Naive thymus-derived CD4-positive, alpha-beta T cell (primary cell): ENCODE results near the gene TSHZ3. TPM values are rescaled to one million over a fixed set of nuclear protein-coding genes. Genes with fewer than 3 reads are reported as not detected.

Source experiments
- ATAC-seq: fragments of 150-1000 bp; cut with Tn5 transposase; 2 replicates; pipeline ENCODE4 v1.10.0; 2021; ENCODE audit warnings: mild to moderate bottlenecking, moderate library complexity
- CTCF ChIA-PET: fragments of 350-600 bp; sonication (Branson Sonifier 250); formaldehyde crosslinking; loops from one replicate; lab custom pipeline; 2021; ENCODE audit warnings: antibody characterized with exemption; lab: Charles Lee
- POLR2A ChIA-PET: fragments of 350-600 bp; sonication (Branson Sonifier 250); formaldehyde crosslinking; loops from one replicate; lab custom pipeline; 2021; ENCODE audit warnings: antibody characterized with exemption, inconsistent platforms; lab: Charles Lee
- DNase-seq, 9 donors: peaks; one replicate each; pipeline versions ENCODE4 v3.0.0 to v3.0.0-alpha.2; 2020 to 2022; ENCODE audit warnings: mixed read lengths in 1 of 9
- H3K27ac ChIP-seq: one replicate; pipeline ENCODE4 v1.7.0; 2013; ENCODE audit warnings: mild to moderate bottlenecking, low read depth, low read length, moderate library complexity
- H3K27me3 ChIP-seq, 2 donors: one replicate each; pipeline ENCODE4 v1.7.0; 2013; ENCODE audit warnings: low read length in 2 of 2, mild to moderate bottlenecking in 2 of 2, moderate library complexity in 2 of 2; ENCODE audit not compliant: control insufficient read depth in 2 of 2, insufficient read depth in 2 of 2
- H3K36me3 ChIP-seq, 3 experiments: 1 replicate in 2 of 3; 2 replicates in 1 of 3; pipeline ENCODE4 v1.7.0; 2013; ENCODE audit warnings: low read length in 3 of 3, mild to moderate bottlenecking in 3 of 3, moderate library complexity in 1 of 3; ENCODE audit not compliant: insufficient read depth in 3 of 3, control insufficient read depth in 2 of 3
- H3K4me1 ChIP-seq, 2 donors: one replicate each; pipeline ENCODE4 v1.7.0; 2013; ENCODE audit warnings: low read length in 2 of 2, mild to moderate bottlenecking in 2 of 2, moderate library complexity in 1 of 2; ENCODE audit not compliant: control insufficient read depth in 2 of 2, insufficient read depth in 2 of 2
- H3K4me3 ChIP-seq: 2 replicates; pipeline ENCODE4 v1.7.0; 2013; ENCODE audit warnings: mild to moderate bottlenecking, low read length
- H3K9me3 ChIP-seq, 3 experiments: 1 replicate in 2 of 3; 2 replicates in 1 of 3; pipeline ENCODE4 v1.7.0; 2013; ENCODE audit warnings: low read length in 3 of 3; ENCODE audit not compliant: control insufficient read depth in 2 of 3
- H3K27ac Mint-ChIP-seq, 9 donors: one replicate each; pipeline ENCODE4 v1.8.0; 2020 to 2022; ENCODE audit warnings: mixed read lengths in 9 of 9, mild to moderate bottlenecking in 8 of 9, moderate library complexity in 5 of 9, inconsistent platforms in 2 of 9
- H3K27me3 Mint-ChIP-seq, 5 donors: one replicate each; pipeline ENCODE4 v1.8.0; 2021 to 2022; ENCODE audit warnings: mixed read lengths in 5 of 5, mild to moderate bottlenecking in 1 of 5
- H3K36me3 Mint-ChIP-seq, 5 donors: one replicate each; pipeline ENCODE4 v1.8.0; 2020 to 2022; ENCODE audit warnings: mixed read lengths in 5 of 5, mild to moderate bottlenecking in 3 of 5, inconsistent platforms in 1 of 5
- H3K4me1 Mint-ChIP-seq, 7 donors: one replicate each; pipeline ENCODE4 v1.8.0; 2020 to 2022; ENCODE audit warnings: mixed read lengths in 7 of 7, mild to moderate bottlenecking in 3 of 7, inconsistent platforms in 1 of 7
- H3K4me3 Mint-ChIP-seq, 10 donors: one replicate each; pipeline ENCODE4 v1.8.0; 2020 to 2022; ENCODE audit warnings: mild to moderate bottlenecking in 10 of 10, mixed read lengths in 10 of 10, moderate library complexity in 6 of 10, inconsistent platforms in 2 of 10
- H3K9me3 Mint-ChIP-seq, 11 donors: one replicate each; pipeline ENCODE4 v1.8.0; 2020 to 2022; ENCODE audit warnings: mixed read lengths in 11 of 11, mild to moderate bottlenecking in 4 of 11, inconsistent platforms in 1 of 11, moderate library complexity in 1 of 11
- intact Hi-C, 2 donors: fragments of 100-400 bp; cut with micrococcal nuclease; formaldehyde crosslinking; loops; one replicate each; pipeline ENCODE4 v1.15.1; 2023
- polyA plus RNA-seq, 2 donors: library from polyadenylated mRNA; unstranded; fragments of 300-500 nt; fragmentation: Illumina TruSeq; gene quantifications; one replicate each; pipeline ENCODE4 v1.2.3, GENCODE V29; 2021
- total RNA-seq, 6 experiments: library from RNA in 5 of 6; stranded (reverse) in 5 of 6; gene quantifications; 1 replicate in 5 of 6; 2 replicates in 1 of 6; pipeline ENCODE4 v1.2.3 and lab custom pipeline; 2021 to 2026

Gene TSHZ3
- total and polyA plus RNA-seq, 7 experiments from 2014 or later: 0.08 to 6.0 (median 0.20) TPM; not detected in 1

GRCh38 chr19:31272583-31273106 is 76.6 kb downstream of the TSHZ3 start:
- DNase-seq: no peak
- ChIA-PET POLR2A (no interaction called here), CTCF (no interaction called here)
- peak overlapping the region in 2 of 9 donors; percentile 3 to 72 for H3K27ac Mint-ChIP-seq
- H3K9me3 ChIP-seq: no peaks in the 10 kb centered on the region
- no peak overlapping the region for H3K27ac ChIP-seq
- H3K27me3 ChIP-seq: no peaks in the 10 kb centered on the region
- no peak for ATAC-seq
- H3K36me3 Mint-ChIP-seq: no peaks in the 10 kb centered on the region
- peaks cover 0 to 6% (median 0%) of the 10 kb centered on the region in 7 donors for H3K4me1 Mint-ChIP-seq
- no peaks in the 10 kb centered on the region for H3K36me3 ChIP-seq
- no peaks in the 10 kb centered on the region for H3K27me3 Mint-ChIP-seq
- intact Hi-C loops: no loop called here
- no peaks in the 10 kb centered on the region for H3K4me1 ChIP-seq
- H3K9me3 Mint-ChIP-seq: peaks cover 0 to 2% (median 0%) of the 10 kb centered on the region in 11 donors
- H3K4me3 Mint-ChIP-seq: no peak overlapping the region
- H3K4me3 ChIP-seq: no peak overlapping the region

- peaks cover 0 to 2% (median 0%) of the 10 kb centered on the region in 11 donors for H3K9me3 Mint-ChIP-seq
These were observed 77.8 kb downstream of the TSHZ3 start for GRCh38 chr19:31271306-31271911.

GRCh38 chr19:31270897-31271296 is 78.3 kb downstream of the TSHZ3 start:
- DNase-seq (no peak), ATAC-seq (no peak)
- no peak overlapping the region for H3K4me3 ChIP-seq
- H3K9me3 ChIP-seq: no peaks in the 10 kb centered on the region
- no peaks in the 10 kb centered on the region for H3K36me3 Mint-ChIP-seq
- POLR2A ChIA-PET: no interaction called here
- no peaks in the 10 kb centered on the region for H3K27me3 Mint-ChIP-seq
- H3K36me3 ChIP-seq: no peaks in the 10 kb centered on the region
- CTCF ChIA-PET: no interaction called here
- no peak overlapping the region for H3K4me3 Mint-ChIP-seq
- H3K9me3 Mint-ChIP-seq: peaks cover 0 to 2% (median 0%) of the 10 kb centered on the region in 11 donors
- intact Hi-C loops: no loop called here
- H3K4me1 Mint-ChIP-seq: peaks cover 0 to 6% (median 0%) of the 10 kb centered on the region in 7 donors
- H3K27me3 ChIP-seq: no peaks in the 10 kb centered on the region
- no peak overlapping the region for H3K27ac Mint-ChIP-seq
- no peak overlapping the region for H3K27ac ChIP-seq
- no peaks in the 10 kb centered on the region for H3K4me1 ChIP-seq

More at GRCh38 chr19:31271306-31271911, 77.8 kb downstream of the TSHZ3 start:
- Mint-ChIP-seq H3K27me3 (no peaks in the 10 kb centered on the region), H3K27ac (no peak overlapping the region), H3K4me3 (no peak overlapping the region), H3K36me3 (no peaks in the 10 kb centered on the region), H3K4me1 (peaks cover 0 to 6% (median 0%) of the 10 kb centered on the region in 7 donors)
- Histone ChIP-seq H3K27me3 (no peaks in the 10 kb centered on the region), H3K4me1 (no peaks in the 10 kb centered on the region), H3K4me3 (no peak overlapping the region), H3K9me3 (no peaks in the 10 kb centered on the region), H3K27ac (no peak overlapping the region), H3K36me3 (no peaks in the 10 kb centered on the region)
- POLR2A ChIA-PET: no interaction called here
- ATAC-seq: no peak
- CTCF ChIA-PET: no interaction called here
- DNase-seq: no peak
- intact Hi-C loops: no loop called here

GRCh38 chr19:31269425-31270127 is 79.7 kb downstream of the TSHZ3 start:
- intact Hi-C loops: no loop called here
- Mint-ChIP-seq H3K27ac (no peak overlapping the region), H3K27me3 (no peaks in the 10 kb centered on the region)

GRCh38 chr19:31268751-31269383 is 80.4 kb downstream of the TSHZ3 start:
- ChIA-PET CTCF (no interaction called here), POLR2A (no interaction called here)
- peaks cover 0 to 2% (median 0%) of the 10 kb centered on the region in 5 donors for H3K27me3 Mint-ChIP-seq
- no peak overlapping the region for H3K4me3 Mint-ChIP-seq
- Histone ChIP-seq H3K4me3 (no peak overlapping the region), H3K4me1 (no peaks in the 10 kb centered on the region), H3K9me3 (no peaks in the 10 kb centered on the region), H3K27ac (no peak overlapping the region), H3K36me3 (no peaks in the 10 kb centered on the region), H3K27me3 (no peaks in the 10 kb centered on the region)
- peaks cover 0 to 2% (median 0%) of the 10 kb centered on the region in 11 donors for H3K9me3 Mint-ChIP-seq
- no peaks in the 10 kb centered on the region for H3K36me3 Mint-ChIP-seq
- no peaks in the 10 kb centered on the region for H3K4me1 Mint-ChIP-seq
- no peak overlapping the region for H3K27ac Mint-ChIP-seq
- DNase-seq (no peak), ATAC-seq (no peak)
- intact Hi-C loops: no loop called here

More at GRCh38 chr19:31269425-31270127, 79.7 kb downstream of the TSHZ3 start:
- no peaks in the 10 kb centered on the region for H3K36me3 Mint-ChIP-seq
- Histone ChIP-seq H3K4me3 (no peak overlapping the region), H3K4me1 (no peaks in the 10 kb centered on the region), H3K36me3 (no peaks in the 10 kb centered on the region), H3K9me3 (no peaks in the 10 kb centered on the region), H3K27me3 (no peaks in the 10 kb centered on the region), H3K27ac (no peak overlapping the region)
- POLR2A ChIA-PET: no interaction called here
- peaks cover 0 to under 1% (median 0%) of the 10 kb centered on the region in 7 donors for H3K4me1 Mint-ChIP-seq
- CTCF ChIA-PET: no interaction called here
- peaks cover 0 to 2% (median 0%) of the 10 kb centered on the region in 11 donors for H3K9me3 Mint-ChIP-seq
- no peak overlapping the region for H3K4me3 Mint-ChIP-seq
- DNase-seq (no peak), ATAC-seq (no peak)

GRCh38 chr19:31266731-31267130 is 82.5 kb downstream of the TSHZ3 start:
- POLR2A ChIA-PET: no interaction called here
- ATAC-seq (no peak), DNase-seq (no peak)
- Histone ChIP-seq H3K4me1 (no peaks in the 10 kb centered on the region), H3K9me3 (no peaks in the 10 kb centered on the region), H3K27ac (no peak overlapping the region), H3K4me3 (no peak overlapping the region), H3K27me3 (no peaks in the 10 kb centered on the region), H3K36me3 (no peaks in the 10 kb centered on the region)
- peaks cover 0 to 2% (median 0%) of the 10 kb centered on the region in 11 donors for H3K9me3 Mint-ChIP-seq
- peaks cover 0 to 1% (median 0%) of the 10 kb centered on the region in 7 donors for H3K4me1 Mint-ChIP-seq
- no peak overlapping the region for H3K4me3 Mint-ChIP-seq
- H3K36me3 Mint-ChIP-seq: no peaks in the 10 kb centered on the region
- intact Hi-C loops: no loop called here
- CTCF ChIA-PET: no interaction called here
- peaks cover 8 to 13% (median 10%) of the 10 kb centered on the region in 5 donors for H3K27me3 Mint-ChIP-seq
- H3K27ac Mint-ChIP-seq: no peak overlapping the region
